A673 (cell line): Measurements from ENCODE around the gene IL1RN. TPM values are rescaled to one million over a fixed set of nuclear protein-coding genes. Genes with fewer than 3 reads are reported as not detected.

Experiments used
- BruUV-seq: library from RNA; stranded (reverse); fragments of 400-500 nt; replicated peaks from 2 replicates; lab custom pipeline; 2021; lab: Mats Ljungman, UMichigan
- CTCF ChIA-PET: fragments of 300-600 bp; sonication (Branson Sonifier 250); formaldehyde crosslinking; loops from one replicate; lab custom pipeline; 2022; ENCODE audit warnings: antibody characterized with exemption; lab: Charles Lee
- POLR2A ChIA-PET: fragments of 300-600 bp; sonication (Branson Sonifier 250); formaldehyde crosslinking; loops from one replicate; lab custom pipeline; 2022; ENCODE audit warnings: antibody characterized with exemption; ENCODE audit not compliant: low non-redundant PET; lab: Charles Lee
- DNase-seq: peaks from one replicate; pipeline ENCODE4 v3.0.0-alpha.2; 2015; ENCODE audit warnings: low spot score
- H3K27ac ChIP-seq: fragments of 200-600 bp; sonication (generic); 2 replicates; pipeline ENCODE4 v1.5.1; 2016; ENCODE audit warnings: mixed run types, low read depth, mild to moderate bottlenecking, mixed read lengths, antibody characterized with exemption, low read length; ENCODE audit not compliant: poor library complexity, severe bottlenecking
- H3K27me3 ChIP-seq: fragments of 200-600 bp; sonication (generic); replicated peaks from 2 replicates; pipeline ENCODE4 v1.6.1; 2017; ENCODE audit warnings: mixed run types, low read depth, mild to moderate bottlenecking, mixed read lengths, antibody characterized with exemption, low read length; ENCODE audit not compliant: insufficient read depth, poor library complexity
- H3K36me3 ChIP-seq: fragments of 200-600 bp; sonication (generic); 2 replicates; pipeline ENCODE4 v1.6.1; 2016; ENCODE audit warnings: mixed run types, mild to moderate bottlenecking, mixed read lengths, antibody characterized with exemption, low read length; ENCODE audit not compliant: insufficient read depth, poor library complexity, severe bottlenecking
- H3K4me1 ChIP-seq: fragments of 200-600 bp; sonication (generic); 2 replicates; pipeline ENCODE4 v1.6.1; 2017; ENCODE audit warnings: mixed run types, mild to moderate bottlenecking, mixed read lengths, antibody characterized with exemption, low read length; ENCODE audit not compliant: insufficient read depth, poor library complexity, severe bottlenecking
- H3K4me3 ChIP-seq: fragments of 200-600 bp; sonication (generic); 2 replicates; pipeline ENCODE4 v1.5.1; 2016; ENCODE audit warnings: low read depth, mixed run types, mild to moderate bottlenecking, mixed read lengths, low read length; ENCODE audit not compliant: poor library complexity, severe bottlenecking
- H3K9me3 ChIP-seq: fragments of 200-600 bp; sonication (generic); 2 replicates; pipeline ENCODE4 v1.6.1; 2016; ENCODE audit warnings: mixed run types, low read depth, mild to moderate bottlenecking, mixed read lengths, antibody characterized with exemption, low read length; ENCODE audit not compliant: poor library complexity, severe bottlenecking
- CTCF ChIP-seq: fragments of 300-800, 200-600 bp; sonication (generic); conservative IDR thresholded peaks from 2 replicates; pipeline ENCODE4 v1.5.1; 2017; ENCODE audit warnings: low read depth, mild to moderate bottlenecking, antibody characterized with exemption, low read length, moderate library complexity, mixed read lengths
- EZH2 ChIP-seq: fragments of 200-600 bp; sonication (generic); IDR thresholded peaks from 2 replicates; pipeline ENCODE4 v1.6.1; 2017; ENCODE audit warnings: borderline replicate concordance, low read depth, mild to moderate bottlenecking, mixed read lengths, antibody characterized with exemption, low read length; ENCODE audit not compliant: poor library complexity, severe bottlenecking
- intact Hi-C: fragments of 100-400 bp; cut with micrococcal nuclease; formaldehyde crosslinking; loops from one replicate; pipeline ENCODE4 v1.10.0; 2022; ENCODE audit not compliant: unreplicated experiment
- total RNA-seq: library from RNA; stranded (reverse); gene quantifications from 2 replicates; pipeline ENCODE4 v1.2.3, GENCODE V29; 2021

The IL1RN gene
- total RNA-seq, 1 experiment from 2014 or later = not detected

GRCh38 chr2:113112871-113113270, 14.5 kb upstream of the IL1RN start:
- no peaks in the 10 kb centered on the region for H3K9me3 ChIP-seq
- intact Hi-C loops = no loop called here
- TF ChIP-seq EZH2 = no peak
- no peak for TF ChIP-seq CTCF
- no peaks in the 10 kb centered on the region for H3K36me3 ChIP-seq
- no peak overlapping the region for H3K27ac ChIP-seq
- no TSS peak for BruUV-seq
- ChIA-PET POLR2A (no interaction called here), CTCF (no interaction called here)
- peaks cover 5% of the 10 kb centered on the region for H3K27me3 ChIP-seq
- no peak overlapping the region for H3K4me3 ChIP-seq
- H3K4me1 ChIP-seq = no peaks in the 10 kb centered on the region
- DNase-seq = no peak

- intact Hi-C loops = no loop called here
- Histone ChIP-seq H3K9me3 (no peaks in the 10 kb centered on the region), H3K36me3 (no peaks in the 10 kb centered on the region), H3K27ac (no peak overlapping the region), H3K4me3 (no peak overlapping the region), H3K4me1 (no peaks in the 10 kb centered on the region), H3K27me3 (peaks cover 5% of the 10 kb centered on the region)
- ChIA-PET POLR2A (no interaction called here), CTCF (no interaction called here)
- TF ChIP-seq CTCF (no peak), EZH2 (no peak)
- BruUV-seq = no TSS peak
- DNase-seq = no peak
These were observed 13.6 kb upstream of the IL1RN start for GRCh38 chr2:113113807-113114206.

GRCh38 chr2:113114224-113114945, 13.0 kb upstream of the IL1RN start:
- intact Hi-C loops = no loop called here
- ChIA-PET POLR2A (no interaction called here), CTCF (no interaction called here)
- Histone ChIP-seq H3K27me3 (peaks cover 5% of the 10 kb centered on the region), H3K27ac (no peak overlapping the region), H3K4me1 (no peaks in the 10 kb centered on the region), H3K4me3 (no peak overlapping the region), H3K36me3 (no peaks in the 10 kb centered on the region), H3K9me3 (no peaks in the 10 kb centered on the region)
- no TSS peak for BruUV-seq
- TF ChIP-seq CTCF (no peak), EZH2 (no peak)
- DNase-seq = no peak
